HepG2 (cell line): ENCODE data around the gene SPNS1. TPM values are rescaled to one million over a fixed set of nuclear protein-coding genes. Genes with fewer than 3 reads are reported as not detected.

Experiments used
- FOXP1 ChIP-seq, 2 experiments: fragments of 450-650 bp in 1 of 2; IDR thresholded peaks; 2 replicates each; pipeline ENCODE4 v1.6.1; 2017 to 2018; ENCODE audit warnings: antibody characterized with exemption in 1 of 2
- GABPA ChIP-seq, 2 experiments: IDR thresholded peaks; 2 replicates each; pipeline ENCODE4 v1.6.1; 2011 to 2016; ENCODE audit warnings: low read depth in 2 of 2, low read length in 1 of 2, missing biosample characterization in 1 of 2, missing genetic modification characterization in 1 of 2
- HNF4A ChIP-seq: sonication (generic); formaldehyde crosslinking; IDR thresholded peaks from 2 replicates; pipeline ENCODE4 v1.4.0; 2020; ENCODE audit warnings: missing genetic modification reagents
- HOXA3 ChIP-seq: sonication (generic); formaldehyde crosslinking; IDR thresholded peaks from 2 replicates; pipeline ENCODE4 v1.5.0; 2020; ENCODE audit warnings: missing genetic modification reagents
- JDP2 ChIP-seq: sonication (generic); formaldehyde crosslinking; IDR thresholded peaks from 2 replicates; pipeline ENCODE4 v1.8.1; 2022; ENCODE audit warnings: missing genetic modification reagents, borderline replicate concordance
- KLF16 ChIP-seq, 2 experiments: sonication (generic) in 1 of 2; formaldehyde crosslinking in 1 of 2; IDR thresholded peaks; 2 replicates each; pipeline versions ENCODE4 v1.6.1 to v1.8.0; 2016 to 2023; ENCODE audit warnings: missing genetic modification reagents in 2 of 2, missing compliant biosample characterization in 1 of 2
- SATB2 ChIP-seq: sonication (generic); formaldehyde crosslinking; IDR thresholded peaks from 2 replicates; pipeline ENCODE4 v1.5.0; 2020; ENCODE audit warnings: missing genetic modification reagents
- ZFY ChIP-seq: sonication (generic); formaldehyde crosslinking; IDR thresholded peaks from 2 replicates; pipeline ENCODE4 v1.4.0; 2020; ENCODE audit warnings: missing genetic modification reagents
- ZNF333 ChIP-seq: sonication (generic); formaldehyde crosslinking; IDR thresholded peaks from 2 replicates; pipeline ENCODE4 v1.4.0; 2020; ENCODE audit warnings: mild to moderate bottlenecking, missing genetic modification reagents, borderline replicate concordance
- ZNF432 ChIP-seq: sonication (generic); formaldehyde crosslinking; IDR thresholded peaks from 2 replicates; pipeline ENCODE4 v1.5.0; 2020; ENCODE audit warnings: missing genetic modification reagents, mild to moderate bottlenecking, borderline replicate concordance
- ZSCAN25 ChIP-seq: sonication (generic); formaldehyde crosslinking; IDR thresholded peaks from 2 replicates; pipeline ENCODE4 v1.8.0; 2022; ENCODE audit warnings: mild to moderate bottlenecking, missing genetic modification reagents
- polyA plus RNA-seq, 8 experiments: library from polyadenylated mRNA; depleted of rRNA in 3 of 8; stranded (reverse) in 7 of 8; unstranded in 1 of 8; fragments of >200 nt; fragmentation: Illumina TruSeq in 4 of 8; extraction: Trizol in 4 of 8; gene quantifications; 2 replicates each; pipeline versions ENCODE4 v1.2.1 to v1.2.3, GENCODE V29; 2011 to 2016; ENCODE audit warnings: low read depth in 4 of 8, missing spikeins in 1 of 8, mixed read lengths in 1 of 8; ENCODE audit not compliant: insufficient read depth in 1 of 8
- total RNA-seq, 5 experiments: library from RNA; depleted of rRNA; stranded (reverse); fragments of >200 nt; fragmentation: Illumina TruSeq; extraction: Trizol; gene quantifications; 2 replicates each; pipeline ENCODE4 v1.2.3, GENCODE V29; 2016; ENCODE audit warnings: low read depth in 1 of 5
- TF ChIP-seq, protein P1 (sequence below): sonication (generic); formaldehyde crosslinking; IDR thresholded peaks from 2 replicates; pipeline ENCODE4 v1.9.0; 2022; ENCODE audit warnings: low read depth, missing genetic modification reagents
- TF ChIP-seq, protein P2 (sequence below): IDR thresholded peaks from 2 replicates; pipeline ENCODE4 v1.4.0; 2020; ENCODE audit warnings: mild to moderate bottlenecking, missing genetic modification reagents
- TF ChIP-seq, protein P3 (sequence below): IDR thresholded peaks from 2 replicates; pipeline ENCODE4 v1.6.1; 2016; ENCODE audit warnings: missing biosample characterization, missing genetic modification reagents, low read depth
- TF ChIP-seq, protein P4 (sequence below): sonication (generic); formaldehyde crosslinking; IDR thresholded peaks from 2 replicates; pipeline ENCODE4 v1.5.1; 2020; ENCODE audit warnings: missing genetic modification reagents, mild to moderate bottlenecking, borderline replicate concordance
- TF ChIP-seq, protein P5 (sequence below): sonication (generic); formaldehyde crosslinking; IDR thresholded peaks from 2 replicates; pipeline ENCODE4 v1.8.1; 2023; ENCODE audit warnings: mild to moderate bottlenecking, inconsistent platforms, moderate library complexity, missing genetic modification reagents, borderline replicate concordance
- TF ChIP-seq, protein P6 (sequence below): sonication (generic); formaldehyde crosslinking; IDR thresholded peaks from 2 replicates; pipeline ENCODE4 v1.4.0; 2020; ENCODE audit warnings: mild to moderate bottlenecking, missing genetic modification reagents

The SPNS1 gene
- total and polyA plus RNA-seq, 2 of the 13 experiments (the other 11 are each of a cell fraction or from before 2014, with no cell fraction given), result 25.6 to 38.8 TPM

DNA sequence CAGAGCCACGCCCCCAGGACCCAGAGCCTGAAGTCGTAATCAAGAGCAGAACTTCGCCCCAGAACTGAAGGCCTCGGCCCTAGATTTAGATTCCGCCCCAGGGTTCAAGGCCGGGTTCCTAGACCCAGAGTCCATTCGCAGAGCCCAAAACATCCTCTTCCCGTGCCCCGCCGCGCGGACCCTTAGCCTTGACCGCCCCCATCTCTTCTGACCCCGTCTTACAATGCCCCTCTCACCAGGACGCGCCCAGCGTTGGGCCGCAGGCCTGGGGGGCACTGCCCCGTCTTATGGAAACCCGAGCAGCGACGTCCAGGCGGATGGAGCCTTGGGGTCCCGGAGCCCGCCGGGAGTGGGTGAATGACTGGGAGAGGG is 37.8 kb upstream of the SPNS1 start (continued):
- TF ChIP-seq, protein P1, sequence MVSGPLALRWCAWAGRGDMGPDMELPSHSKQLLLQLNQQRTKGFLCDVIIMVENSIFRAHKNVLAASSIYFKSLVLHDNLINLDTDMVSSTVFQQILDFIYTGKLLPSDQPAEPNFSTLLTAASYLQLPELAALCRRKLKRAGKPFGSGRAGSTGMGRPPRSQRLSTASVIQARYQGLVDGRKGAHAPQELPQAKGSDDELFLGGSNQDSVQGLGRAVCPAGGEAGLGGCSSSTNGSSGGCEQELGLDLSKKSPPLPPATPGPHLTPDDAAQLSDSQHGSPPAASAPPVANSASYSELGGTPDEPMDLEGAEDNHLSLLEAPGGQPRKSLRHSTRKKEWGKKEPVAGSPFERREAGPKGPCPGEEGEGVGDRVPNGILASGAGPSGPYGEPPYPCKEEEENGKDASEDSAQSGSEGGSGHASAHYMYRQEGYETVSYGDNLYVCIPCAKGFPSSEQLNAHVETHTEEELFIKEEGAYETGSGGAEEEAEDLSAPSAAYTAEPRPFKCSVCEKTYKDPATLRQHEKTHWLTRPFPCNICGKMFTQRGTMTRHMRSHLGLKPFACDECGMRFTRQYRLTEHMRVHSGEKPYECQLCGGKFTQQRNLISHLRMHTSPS (CRISPR knock-in tag), result no peak
- TF ChIP-seq GABPA (IDR thresholded peaks at IDR 0.05; ENCODE audit: low read depth, low read length), result no peak
- TF ChIP-seq GABPA (CRISPR knock-in tag; IDR thresholded peaks at IDR 0.05; ENCODE audit: low read depth), result 0 out of 2 replicates have a peak, but pooled peaks have one; percentile 5
- no peak for TF ChIP-seq ZSCAN25
- TF ChIP-seq, protein P2, sequence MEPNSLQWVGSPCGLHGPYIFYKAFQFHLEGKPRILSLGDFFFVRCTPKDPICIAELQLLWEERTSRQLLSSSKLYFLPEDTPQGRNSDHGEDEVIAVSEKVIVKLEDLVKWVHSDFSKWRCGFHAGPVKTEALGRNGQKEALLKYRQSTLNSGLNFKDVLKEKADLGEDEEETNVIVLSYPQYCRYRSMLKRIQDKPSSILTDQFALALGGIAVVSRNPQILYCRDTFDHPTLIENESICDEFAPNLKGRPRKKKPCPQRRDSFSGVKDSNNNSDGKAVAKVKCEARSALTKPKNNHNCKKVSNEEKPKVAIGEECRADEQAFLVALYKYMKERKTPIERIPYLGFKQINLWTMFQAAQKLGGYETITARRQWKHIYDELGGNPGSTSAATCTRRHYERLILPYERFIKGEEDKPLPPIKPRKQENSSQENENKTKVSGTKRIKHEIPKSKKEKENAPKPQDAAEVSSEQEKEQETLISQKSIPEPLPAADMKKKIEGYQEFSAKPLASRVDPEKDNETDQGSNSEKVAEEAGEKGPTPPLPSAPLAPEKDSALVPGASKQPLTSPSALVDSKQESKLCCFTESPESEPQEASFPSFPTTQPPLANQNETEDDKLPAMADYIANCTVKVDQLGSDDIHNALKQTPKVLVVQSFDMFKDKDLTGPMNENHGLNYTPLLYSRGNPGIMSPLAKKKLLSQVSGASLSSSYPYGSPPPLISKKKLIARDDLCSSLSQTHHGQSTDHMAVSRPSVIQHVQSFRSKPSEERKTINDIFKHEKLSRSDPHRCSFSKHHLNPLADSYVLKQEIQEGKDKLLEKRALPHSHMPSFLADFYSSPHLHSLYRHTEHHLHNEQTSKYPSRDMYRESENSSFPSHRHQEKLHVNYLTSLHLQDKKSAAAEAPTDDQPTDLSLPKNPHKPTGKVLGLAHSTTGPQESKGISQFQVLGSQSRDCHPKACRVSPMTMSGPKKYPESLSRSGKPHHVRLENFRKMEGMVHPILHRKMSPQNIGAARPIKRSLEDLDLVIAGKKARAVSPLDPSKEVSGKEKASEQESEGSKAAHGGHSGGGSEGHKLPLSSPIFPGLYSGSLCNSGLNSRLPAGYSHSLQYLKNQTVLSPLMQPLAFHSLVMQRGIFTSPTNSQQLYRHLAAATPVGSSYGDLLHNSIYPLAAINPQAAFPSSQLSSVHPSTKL (CRISPR knock-in tag), result no peak
- TF ChIP-seq ZNF432 (CRISPR knock-in tag), result no peak
- no peak for TF ChIP-seq JDP2
- TF ChIP-seq ZFY, result no peak; the same call in 1 of the 2 replicates
- TF ChIP-seq KLF16 (CRISPR knock-in tag; IDR thresholded peaks at IDR 0.05), result no peak
- TF ChIP-seq, protein P3, sequence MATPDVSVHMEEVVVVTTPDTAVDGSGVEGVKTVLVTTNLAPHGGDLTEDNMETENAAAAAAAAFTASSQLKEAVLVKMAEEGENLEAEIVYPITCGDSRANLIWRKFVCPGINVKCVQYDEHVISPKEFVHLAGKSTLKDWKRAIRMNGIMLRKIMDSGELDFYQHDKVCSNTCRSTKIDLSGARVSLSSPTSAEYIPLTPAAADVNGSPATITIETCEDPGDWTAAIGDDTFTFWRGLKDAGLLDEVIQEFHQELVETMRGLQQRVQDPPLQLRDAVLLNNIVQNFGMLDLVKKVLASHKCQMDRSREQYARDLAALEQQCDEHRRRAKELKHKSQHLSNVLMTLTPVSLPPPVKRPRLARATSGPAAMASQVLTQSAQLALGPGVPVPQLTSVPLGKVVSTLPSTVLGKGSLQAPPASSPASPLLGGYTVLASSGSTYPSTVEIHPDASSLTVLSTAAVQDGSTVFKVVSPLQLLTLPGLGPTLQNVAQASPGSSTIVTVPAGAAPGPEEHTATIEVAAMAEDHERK (CRISPR knock-in tag), result no peak
- peak; percentile 85 for TF ChIP-seq HNF4A (CRISPR knock-in tag)
- peak; percentile 65 for TF ChIP-seq HOXA3
- TF ChIP-seq, protein P4, sequence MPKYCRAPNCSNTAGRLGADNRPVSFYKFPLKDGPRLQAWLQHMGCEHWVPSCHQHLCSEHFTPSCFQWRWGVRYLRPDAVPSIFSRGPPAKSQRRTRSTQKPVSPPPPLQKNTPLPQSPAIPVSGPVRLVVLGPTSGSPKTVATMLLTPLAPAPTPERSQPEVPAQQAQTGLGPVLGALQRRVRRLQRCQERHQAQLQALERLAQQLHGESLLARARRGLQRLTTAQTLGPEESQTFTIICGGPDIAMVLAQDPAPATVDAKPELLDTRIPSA (CRISPR knock-in tag), result no peak
- TF ChIP-seq, protein P5, sequence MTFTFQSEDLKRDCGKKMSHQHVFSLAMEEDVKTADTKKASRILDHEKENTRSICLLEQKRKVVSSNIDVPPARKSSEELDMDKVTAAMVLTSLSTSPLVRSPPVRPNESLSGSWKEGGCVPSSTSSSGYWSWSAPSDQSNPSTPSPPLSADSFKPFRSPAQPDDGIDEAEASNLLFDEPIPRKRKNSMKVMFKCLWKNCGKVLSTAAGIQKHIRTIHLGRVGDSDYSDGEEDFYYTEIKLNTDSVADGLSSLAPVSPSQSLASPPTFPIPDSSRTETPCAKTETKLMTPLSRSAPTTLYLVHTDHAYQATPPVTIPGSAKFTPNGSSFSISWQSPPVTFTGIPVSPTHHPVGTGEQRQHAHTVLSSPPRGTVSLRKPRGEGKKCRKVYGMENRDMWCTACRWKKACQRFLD (CRISPR knock-in tag), result 0 out of 2 replicates have a peak, but pooled peaks have one; percentile 71
- TF ChIP-seq, protein P6, sequence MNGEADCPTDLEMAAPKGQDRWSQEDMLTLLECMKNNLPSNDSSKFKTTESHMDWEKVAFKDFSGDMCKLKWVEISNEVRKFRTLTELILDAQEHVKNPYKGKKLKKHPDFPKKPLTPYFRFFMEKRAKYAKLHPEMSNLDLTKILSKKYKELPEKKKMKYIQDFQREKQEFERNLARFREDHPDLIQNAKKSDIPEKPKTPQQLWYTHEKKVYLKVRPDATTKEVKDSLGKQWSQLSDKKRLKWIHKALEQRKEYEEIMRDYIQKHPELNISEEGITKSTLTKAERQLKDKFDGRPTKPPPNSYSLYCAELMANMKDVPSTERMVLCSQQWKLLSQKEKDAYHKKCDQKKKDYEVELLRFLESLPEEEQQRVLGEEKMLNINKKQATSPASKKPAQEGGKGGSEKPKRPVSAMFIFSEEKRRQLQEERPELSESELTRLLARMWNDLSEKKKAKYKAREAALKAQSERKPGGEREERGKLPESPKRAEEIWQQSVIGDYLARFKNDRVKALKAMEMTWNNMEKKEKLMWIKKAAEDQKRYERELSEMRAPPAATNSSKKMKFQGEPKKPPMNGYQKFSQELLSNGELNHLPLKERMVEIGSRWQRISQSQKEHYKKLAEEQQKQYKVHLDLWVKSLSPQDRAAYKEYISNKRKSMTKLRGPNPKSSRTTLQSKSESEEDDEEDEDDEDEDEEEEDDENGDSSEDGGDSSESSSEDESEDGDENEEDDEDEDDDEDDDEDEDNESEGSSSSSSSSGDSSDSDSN, result no peak; the same call in 1 of the 2 replicates
- no peak for TF ChIP-seq ZNF333 (CRISPR knock-in tag)
- no peak for TF ChIP-seq SATB2 (CRISPR knock-in tag)
- no peak for TF ChIP-seq FOXP1 (IDR thresholded peaks at IDR 0.05)
- no peak for TF ChIP-seq FOXP1 (CRISPR knock-in tag; IDR thresholded peaks at IDR 0.05)
